Hepatocyte (in vitro differentiated cells): ENCODE measurements around the gene IMP3. TPM values are rescaled to one million over a fixed set of nuclear protein-coding genes. Genes with fewer than 3 reads are reported as not detected.
A peak's percentile ranks its signal among the peaks of the same experiment; 100 is the strongest.
"Not testable (repeated sequence)": the region's sequence is repeated elsewhere in the genome, so short reads cannot be mapped to it uniquely, and the experiment has no call there.

ENCODE experiments used
- DNase-seq: peaks from one replicate; pipeline ENCODE4 v3.0.0-alpha.2; 2016; ENCODE audit warnings: low spot score
- H2AFZ ChIP-seq: fragments of 200-600 bp; sonication (generic); 2 replicates; pipeline ENCODE4 v1.6.0; 2016; ENCODE audit warnings: antibody characterized with exemption, mild to moderate bottlenecking
- H3K27ac ChIP-seq: fragments of 200-600 bp; sonication (generic); 2 replicates; pipeline ENCODE4 v1.5.1; 2016; ENCODE audit warnings: mild to moderate bottlenecking
- H3K27me3 ChIP-seq: fragments of 200-600 bp; sonication (generic); 2 replicates; pipeline ENCODE4 v1.6.1; 2016
- H3K36me3 ChIP-seq: fragments of 200-600 bp; sonication (generic); replicated peaks from 2 replicates; pipeline ENCODE4 v1.5.1; 2016; ENCODE audit warnings: low read depth; ENCODE audit not compliant: insufficient read depth
- H3K4me1 ChIP-seq: fragments of 200-600 bp; sonication (generic); 2 replicates; pipeline ENCODE4 v1.5.1; 2016; ENCODE audit warnings: mild to moderate bottlenecking, moderate library complexity; ENCODE audit not compliant: insufficient read depth
- H3K4me2 ChIP-seq: fragments of 200-600 bp; sonication (generic); 2 replicates; pipeline ENCODE4 v1.6.0; 2016
- H3K4me3 ChIP-seq: fragments of 200-600 bp; sonication (generic); 2 replicates; pipeline ENCODE4 v1.5.1; 2016; ENCODE audit warnings: mild to moderate bottlenecking
- H3K79me2 ChIP-seq: fragments of 200-600 bp; sonication (generic); 2 replicates; pipeline ENCODE4 v1.6.0; 2017; ENCODE audit warnings: mild to moderate bottlenecking
- H3K9me2 ChIP-seq: fragments of 200-600 bp; sonication (generic); replicated peaks from 2 replicates; pipeline ENCODE4 v1.6.0; 2017; ENCODE audit warnings: mild to moderate bottlenecking; ENCODE audit not compliant: insufficient read depth
- H3K9me3 ChIP-seq: fragments of 200-600 bp; sonication (generic); 2 replicates; pipeline ENCODE4 v1.5.1; 2016; ENCODE audit warnings: low read depth, mild to moderate bottlenecking
- H4K20me1 ChIP-seq: fragments of 200-600 bp; sonication (generic); 2 replicates; pipeline ENCODE4 v1.6.0; 2016; ENCODE audit warnings: mild to moderate bottlenecking; ENCODE audit not compliant: insufficient read depth, poor library complexity, severe bottlenecking
- EZH2 ChIP-seq: fragments of 200-600 bp; sonication (generic); IDR thresholded peaks from 2 replicates; pipeline ENCODE4 v1.6.1; 2016; ENCODE audit warnings: antibody characterized with exemption, mild to moderate bottlenecking, borderline replicate concordance
- EZH2phosphoT487 ChIP-seq: fragments of 200-600 bp; sonication (generic); IDR thresholded peaks from one replicate; pipeline ENCODE4 v1.6.1; 2018; ENCODE audit warnings: antibody characterized with exemption, mild to moderate bottlenecking, low read depth, moderate library complexity; ENCODE audit not compliant: unreplicated experiment, severe bottlenecking
- WGBS: methylation state at CpG from one replicate; pipeline ENCODE4 v1.1.6; 2016; ENCODE audit warnings: low lambda C conversion rate; ENCODE audit errors: missing lambda C conversion rate; 5-methylcytosine and 5-hydroxymethylcytosine counted together
- polyA plus RNA-seq: library from polyadenylated mRNA; unstranded; fragments of >200 nt; fragmentation: Nextera tagmentation; extraction: Ambion mirVana; gene quantifications from 2 replicates; pipeline ENCODE4 v1.2.1, GENCODE V29; 2016
- total RNA-seq: library from RNA; depleted of rRNA; stranded (reverse); fragments of >200 nt; gene quantifications from 2 replicates; pipeline ENCODE4 v1.2.3, GENCODE V29; 2014
- TF ChIP-seq, protein P1 (sequence below): fragments of 200-600 bp; sonication (generic); IDR thresholded peaks from 2 replicates; pipeline ENCODE4 v1.5.1; 2016; ENCODE audit warnings: antibody characterized with exemption, mild to moderate bottlenecking; ENCODE audit not compliant: poor library complexity

The IMP3 gene
- total and polyA plus RNA-seq, 2 experiments from 2014 or later = 144 to 155 TPM

GRCh38 chr15:75687486-75688277, 47.7 kb upstream of the IMP3 start:
- Histone ChIP-seq H3K4me2 (no peak overlapping the region), H4K20me1 (no peaks in the 10 kb centered on the region), H3K27me3 (no peaks in the 10 kb centered on the region), H3K4me3 (no peak overlapping the region), H3K4me1 (peaks cover 4% of the 10 kb centered on the region), H3K79me2 (no peaks in the 10 kb centered on the region), H2AFZ (no peak overlapping the region), H3K36me3 (no peaks in the 10 kb centered on the region), H3K27ac (no peak overlapping the region), H3K9me2 (no peaks in the 10 kb centered on the region), H3K9me3 (no peaks in the 10 kb centered on the region)
- 96% methylated on average over 37 of the region's 44 CpGs for WGBS
- DNase-seq = no peak
- TF ChIP-seq EZH2phosphoT487 = no peak
- no peak for TF ChIP-seq EZH2
- TF ChIP-seq, protein P1, sequence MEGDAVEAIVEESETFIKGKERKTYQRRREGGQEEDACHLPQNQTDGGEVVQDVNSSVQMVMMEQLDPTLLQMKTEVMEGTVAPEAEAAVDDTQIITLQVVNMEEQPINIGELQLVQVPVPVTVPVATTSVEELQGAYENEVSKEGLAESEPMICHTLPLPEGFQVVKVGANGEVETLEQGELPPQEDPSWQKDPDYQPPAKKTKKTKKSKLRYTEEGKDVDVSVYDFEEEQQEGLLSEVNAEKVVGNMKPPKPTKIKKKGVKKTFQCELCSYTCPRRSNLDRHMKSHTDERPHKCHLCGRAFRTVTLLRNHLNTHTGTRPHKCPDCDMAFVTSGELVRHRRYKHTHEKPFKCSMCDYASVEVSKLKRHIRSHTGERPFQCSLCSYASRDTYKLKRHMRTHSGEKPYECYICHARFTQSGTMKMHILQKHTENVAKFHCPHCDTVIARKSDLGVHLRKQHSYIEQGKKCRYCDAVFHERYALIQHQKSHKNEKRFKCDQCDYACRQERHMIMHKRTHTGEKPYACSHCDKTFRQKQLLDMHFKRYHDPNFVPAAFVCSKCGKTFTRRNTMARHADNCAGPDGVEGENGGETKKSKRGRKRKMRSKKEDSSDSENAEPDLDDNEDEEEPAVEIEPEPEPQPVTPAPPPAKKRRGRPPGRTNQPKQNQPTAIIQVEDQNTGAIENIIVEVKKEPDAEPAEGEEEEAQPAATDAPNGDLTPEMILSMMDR = no peak

- H3K9me2 ChIP-seq, H4K20me1 ChIP-seq, H3K4me2 ChIP-seq, H3K27ac ChIP-seq, H3K36me3 ChIP-seq, H3K9me3 ChIP-seq, H2AFZ ChIP-seq, H3K4me1 ChIP-seq, H3K79me2 ChIP-seq, H3K4me3 ChIP-seq, H3K27me3 ChIP-seq: not testable (repeated sequence)
- TF ChIP-seq, protein P1 = peak; percentile 69
- DNase-seq = peak; percentile 81
- WGBS = 54% methylated on average over 11 of the region's 14 CpGs
These were observed 46.2 kb upstream of the IMP3 start for GRCh38 chr15:75686212-75686642.

DNA sequence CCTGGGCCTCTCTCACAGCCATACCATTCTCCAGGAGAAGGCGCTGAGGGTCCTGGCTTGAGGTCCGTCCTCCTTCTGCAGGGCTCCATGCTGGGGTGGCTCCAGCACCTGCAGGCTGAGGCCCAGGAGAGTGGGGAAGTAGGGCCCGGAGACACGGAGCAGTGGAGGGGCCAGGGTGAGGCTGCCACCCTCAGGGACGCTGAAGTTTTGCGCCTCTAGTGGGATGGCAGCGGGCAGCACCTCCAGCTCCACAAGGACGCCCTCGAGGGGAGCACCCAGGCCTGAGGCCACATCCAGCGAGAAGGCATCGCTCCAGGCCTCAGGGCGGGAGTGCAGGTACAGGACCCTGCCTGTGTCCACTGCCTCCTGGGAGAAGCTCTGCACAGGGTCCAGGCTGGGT, 45.2 kb upstream of the IMP3 start:
- H3K4me3 ChIP-seq = no peak overlapping the region
- H3K9me3 ChIP-seq = no peaks in the 10 kb centered on the region
- no peak overlapping the region for H3K4me2 ChIP-seq
- H3K79me2 ChIP-seq = no peaks in the 10 kb centered on the region
- 86% methylated on average over 10 of the region's 12 CpGs for WGBS
- H3K27ac ChIP-seq = no peak overlapping the region
- no peaks in the 10 kb centered on the region for H4K20me1 ChIP-seq
- H2AFZ ChIP-seq = no peak overlapping the region
- TF ChIP-seq EZH2 (no peak), EZH2phosphoT487 (no peak)
- TF ChIP-seq, protein P1 = no peak
- no peaks in the 10 kb centered on the region for H3K36me3 ChIP-seq
- no peak for DNase-seq
- H3K9me2 ChIP-seq = no peaks in the 10 kb centered on the region
- peaks cover 4% of the 10 kb centered on the region for H3K4me1 ChIP-seq
- no peaks in the 10 kb centered on the region for H3K27me3 ChIP-seq
